Tibial artery (tissue), 4 donors: Measurements from ENCODE around the gene TEX261.

ENCODE experiments used
- DNase-seq, 2 donors: peaks; one replicate each; pipeline ENCODE4 v3.0.0-alpha.2; 2019
- H3K27ac ChIP-seq, 2 donors: fragments of 200-600 bp; sonication (generic) in 1 of 2; 1 replicate in 1 of 2; 2 replicates in 1 of 2; pipeline ENCODE4 v1.5.1; 2018 to 2019; ENCODE audit warnings: mild to moderate bottlenecking in 1 of 2
- H3K27me3 ChIP-seq, 2 donors: fragments of 200-600 bp; sonication (generic) in 1 of 2; one replicate each; pipeline versions ENCODE4 v1.5.1 to v1.6.0; 2016 to 2019
- H3K36me3 ChIP-seq, 3 donors: fragments of 200-600 bp; sonication (generic) in 2 of 3; one replicate each; pipeline ENCODE4 v1.5.1; 2016 to 2019; ENCODE audit warnings: mild to moderate bottlenecking in 2 of 3
- H3K4me1 ChIP-seq, 4 donors: fragments of 200-600 bp; sonication (generic) in 2 of 4; 1 replicate in 3 of 4; 2 replicates in 1 of 4; pipeline ENCODE4 v1.5.1; 2016 to 2019
- H3K4me3 ChIP-seq, 2 donors: fragments of 200-600 bp; sonication (generic) in 1 of 2; 1 replicate in 1 of 2; 2 replicates in 1 of 2; pipeline ENCODE4 v1.5.1; 2018 to 2019; ENCODE audit warnings: mild to moderate bottlenecking in 2 of 2
- H3K9me3 ChIP-seq, 3 donors: fragments of 200-600 bp; sonication (generic) in 1 of 3; one replicate each; pipeline ENCODE4 v1.5.1; 2016 to 2019
- intact Hi-C: fragments of 100-400 bp; cut with DNase I; formaldehyde crosslinking; loops from one replicate; pipeline ENCODE4 v1.15.0; 2023; ENCODE audit warnings: low total_unique reads
- TF ChIP-seq, protein P1 (sequence below), 2 experiments: fragments of 200-600 bp in 1 of 2; fragments of 450-650 bp in 1 of 2; IDR thresholded peaks; one replicate each; pipeline ENCODE4 v1.5.1; 2017 to 2019; ENCODE audit warnings: antibody characterized with exemption in 2 of 2, mild to moderate bottlenecking in 1 of 2, moderate library complexity in 1 of 2

The TEX261 gene

DNA sequence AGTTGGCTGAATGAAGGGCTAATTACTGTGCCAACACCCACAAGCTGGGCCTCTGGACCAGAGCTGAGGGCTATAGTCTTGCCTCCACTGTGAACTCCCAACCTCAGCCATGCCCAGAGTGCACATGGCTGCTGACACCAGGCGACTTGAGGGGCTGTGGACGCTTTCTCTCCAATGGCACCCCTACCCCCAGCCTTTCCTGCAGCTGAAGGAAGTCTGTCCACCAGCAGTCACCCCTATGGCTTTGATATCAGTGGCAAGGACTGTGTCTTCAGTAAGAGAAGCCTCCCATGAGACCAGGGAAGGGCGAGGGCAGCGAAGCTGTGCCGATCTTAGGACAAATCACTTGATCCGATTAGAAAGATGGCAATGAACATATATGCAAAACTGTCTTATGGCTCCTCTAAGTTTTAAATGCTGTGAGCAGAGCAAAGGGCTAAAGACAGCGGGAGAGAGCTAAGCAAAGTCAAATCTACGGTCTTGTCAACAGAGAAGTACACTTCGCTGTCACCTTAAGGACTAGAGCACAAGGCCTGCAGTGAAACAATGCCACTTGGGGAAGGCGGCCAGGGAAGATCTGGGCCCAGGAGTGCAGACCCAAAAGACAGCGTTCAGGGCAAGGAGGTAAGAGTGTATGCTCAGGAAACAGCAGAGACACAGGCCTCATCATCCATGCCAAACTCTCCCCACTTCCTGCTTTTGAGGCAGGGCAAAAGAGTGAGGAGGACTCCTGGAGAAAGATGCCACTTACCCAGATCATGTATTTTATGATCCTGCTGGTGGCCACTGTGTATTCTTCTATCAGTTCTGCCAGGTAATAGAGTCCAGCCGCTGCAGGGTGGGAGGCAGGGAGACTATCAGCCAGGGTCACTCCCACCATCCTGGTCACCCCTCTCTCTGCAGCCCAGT, 1.5 kb downstream of the TEX261 start:
- TF ChIP-seq, protein P1, sequence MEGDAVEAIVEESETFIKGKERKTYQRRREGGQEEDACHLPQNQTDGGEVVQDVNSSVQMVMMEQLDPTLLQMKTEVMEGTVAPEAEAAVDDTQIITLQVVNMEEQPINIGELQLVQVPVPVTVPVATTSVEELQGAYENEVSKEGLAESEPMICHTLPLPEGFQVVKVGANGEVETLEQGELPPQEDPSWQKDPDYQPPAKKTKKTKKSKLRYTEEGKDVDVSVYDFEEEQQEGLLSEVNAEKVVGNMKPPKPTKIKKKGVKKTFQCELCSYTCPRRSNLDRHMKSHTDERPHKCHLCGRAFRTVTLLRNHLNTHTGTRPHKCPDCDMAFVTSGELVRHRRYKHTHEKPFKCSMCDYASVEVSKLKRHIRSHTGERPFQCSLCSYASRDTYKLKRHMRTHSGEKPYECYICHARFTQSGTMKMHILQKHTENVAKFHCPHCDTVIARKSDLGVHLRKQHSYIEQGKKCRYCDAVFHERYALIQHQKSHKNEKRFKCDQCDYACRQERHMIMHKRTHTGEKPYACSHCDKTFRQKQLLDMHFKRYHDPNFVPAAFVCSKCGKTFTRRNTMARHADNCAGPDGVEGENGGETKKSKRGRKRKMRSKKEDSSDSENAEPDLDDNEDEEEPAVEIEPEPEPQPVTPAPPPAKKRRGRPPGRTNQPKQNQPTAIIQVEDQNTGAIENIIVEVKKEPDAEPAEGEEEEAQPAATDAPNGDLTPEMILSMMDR (IDR thresholded peaks at IDR 0.05), result no peak
- Histone ChIP-seq H3K9me3 (no peaks in the 10 kb centered on the region), H3K27ac (peak overlapping the region in 1 of 2 donors; percentile 92), H3K36me3 (peaks cover 15 to 41% (median 36%) of the 10 kb centered on the region in 3 donors), H3K4me3 (peak overlapping the region; percentile 96 to 98), H3K4me1 (peaks cover 0 to 47% (median 29%) of the 10 kb centered on the region in 4 donors), H3K27me3 (no peaks in the 10 kb centered on the region)
- intact Hi-C loops, result no loop called here
- peak in 1 of 2 donors; percentile 37 for DNase-seq

DNA sequence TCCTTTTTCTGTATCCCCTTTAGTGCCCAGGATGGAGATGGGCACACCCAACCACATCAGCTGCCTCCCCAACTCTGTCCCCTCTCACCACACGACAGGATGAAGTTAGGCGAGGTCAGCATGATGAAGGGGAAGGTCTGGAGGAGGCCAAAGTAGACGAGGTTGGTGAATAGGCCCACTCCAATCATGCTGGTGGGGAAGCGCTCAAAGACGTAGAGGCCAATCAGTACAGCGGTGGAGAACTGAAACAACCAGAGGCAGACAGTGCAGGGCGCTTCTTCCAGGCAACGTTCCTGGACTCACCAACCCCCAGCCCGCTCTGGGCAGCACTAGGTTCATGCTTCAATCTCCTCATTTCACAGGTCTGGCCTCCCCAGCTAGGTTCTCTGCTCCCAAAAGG, 2.9 kb downstream of the TEX261 start:
- Histone ChIP-seq H3K36me3 (peaks cover 16 to 55% (median 42%) of the 10 kb centered on the region in 3 donors), H3K4me3 (no peak overlapping the region), H3K27me3 (no peaks in the 10 kb centered on the region), H3K9me3 (no peaks in the 10 kb centered on the region), H3K4me1 (peaks cover 0 to 58% (median 39%) of the 10 kb centered on the region in 4 donors), H3K27ac (no peak overlapping the region)
- TF ChIP-seq, protein P1 (IDR thresholded peaks at IDR 0.05), result no peak
- intact Hi-C loops, result no loop called here
- no peak for DNase-seq

DNA sequence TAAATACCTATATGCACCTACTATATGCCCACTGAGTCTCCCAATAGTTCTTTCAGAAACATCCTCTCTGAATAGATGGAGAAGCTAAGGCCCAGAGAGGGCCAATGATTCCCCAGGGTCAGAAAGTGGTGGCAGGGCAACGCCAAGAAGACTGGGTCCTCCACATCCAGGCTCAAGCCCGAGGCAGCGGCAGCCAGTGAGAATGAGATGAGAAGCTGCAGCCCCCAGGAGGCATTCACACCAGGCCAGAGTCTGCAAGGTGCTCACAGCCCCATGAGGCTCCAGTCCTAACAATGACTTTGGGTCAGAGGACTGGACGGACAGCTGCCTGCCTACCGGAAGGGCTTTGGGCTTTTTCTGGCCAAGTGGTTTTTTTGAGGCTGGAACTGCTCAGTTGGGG, 3.5 kb downstream of the TEX261 start:
- Histone ChIP-seq H3K27ac (no peak overlapping the region), H3K4me3 (no peak overlapping the region), H3K36me3 (peaks cover 16 to 61% (median 42%) of the 10 kb centered on the region in 3 donors), H3K4me1 (peaks cover 0 to 58% (median 39%) of the 10 kb centered on the region in 4 donors), H3K27me3 (no peaks in the 10 kb centered on the region), H3K9me3 (no peaks in the 10 kb centered on the region)
- intact Hi-C loops, result no loop called here
- no peak for DNase-seq
- TF ChIP-seq, protein P1 (IDR thresholded peaks at IDR 0.05), result no peak

DNA sequence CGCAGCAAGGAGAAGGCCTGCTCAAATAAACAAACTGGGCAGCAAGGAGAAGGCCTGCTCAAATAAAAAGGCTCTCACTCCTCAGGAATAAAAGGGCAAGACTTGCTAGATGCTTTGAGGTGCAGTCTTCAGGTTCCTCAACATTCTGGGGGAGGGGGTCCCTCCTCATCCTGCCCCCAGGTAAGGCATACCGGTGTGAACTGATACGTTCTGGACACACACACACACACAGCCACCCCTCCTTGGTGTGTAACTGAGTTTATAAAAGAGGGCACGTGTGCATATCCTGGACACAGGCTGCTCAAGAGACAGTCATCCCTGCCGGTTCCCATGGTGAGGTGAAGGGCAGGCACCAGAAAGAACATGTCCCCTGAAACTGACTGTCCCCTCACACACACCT, 4.5 kb downstream of the TEX261 start:
- H3K27me3 ChIP-seq, result no peaks in the 10 kb centered on the region
- intact Hi-C loops, result no loop called here
- no peaks in the 10 kb centered on the region for H3K9me3 ChIP-seq
- H3K4me3 ChIP-seq, result no peak overlapping the region
- H3K27ac ChIP-seq, result no peak overlapping the region
- DNase-seq, result no peak
- TF ChIP-seq, protein P1 (IDR thresholded peaks at IDR 0.05), result no peak
- H3K36me3 ChIP-seq, result peaks cover 16 to 69% (median 42%) of the 10 kb centered on the region in 3 donors
- peaks cover 0 to 50% (median 34%) of the 10 kb centered on the region in 4 donors for H3K4me1 ChIP-seq

DNA sequence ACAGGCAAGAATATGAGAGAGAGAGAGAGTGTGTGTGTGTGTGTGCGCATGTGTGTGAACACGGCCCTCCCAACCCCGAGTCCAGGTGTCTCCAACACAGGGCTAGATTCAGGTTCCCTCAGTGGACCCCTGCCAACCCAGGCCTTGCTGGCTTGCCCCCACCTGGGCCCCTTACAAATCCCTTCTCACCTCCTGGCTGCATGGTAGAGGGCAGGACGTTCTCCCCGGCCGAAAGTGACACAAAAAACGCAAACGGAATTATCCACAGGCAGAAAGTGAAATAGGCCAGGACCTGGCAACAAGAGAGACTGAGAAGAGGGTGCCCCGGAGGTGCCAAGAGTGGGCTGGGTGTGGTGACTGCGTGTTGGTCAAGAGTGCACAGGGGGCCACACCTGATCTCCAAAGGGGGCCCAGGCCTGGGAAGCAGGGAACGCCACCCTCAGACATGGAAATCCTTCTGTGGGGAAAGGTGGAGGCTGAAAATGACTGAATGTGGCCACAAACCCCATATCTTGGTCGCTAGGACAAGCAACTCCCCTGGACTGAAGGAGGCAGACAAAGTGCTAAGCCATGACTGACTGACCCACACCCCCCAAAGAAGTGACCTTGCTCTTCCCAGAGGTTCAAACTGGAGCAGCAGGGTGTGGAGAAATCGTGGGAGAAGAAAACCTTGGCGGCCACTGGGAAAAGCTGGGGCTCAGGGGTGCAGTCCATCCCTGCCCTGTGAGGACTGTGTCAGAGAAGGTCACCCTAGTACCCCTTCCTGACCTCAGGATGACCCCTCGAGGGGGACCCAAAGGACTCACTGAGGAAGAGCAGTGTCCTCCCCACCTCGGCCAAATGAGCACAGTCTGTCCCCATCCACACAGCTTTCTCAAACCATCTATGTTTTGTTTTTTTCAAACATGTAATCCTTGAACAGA, 5.7 kb downstream of the TEX261 start:
- H3K4me3 ChIP-seq, result no peak overlapping the region
- H3K9me3 ChIP-seq, result no peaks in the 10 kb centered on the region
- peaks cover 16 to 74% (median 42%) of the 10 kb centered on the region in 3 donors for H3K36me3 ChIP-seq
- DNase-seq, result peak in 1 of 2 donors; percentile 49
- TF ChIP-seq, protein P1 (IDR thresholded peaks at IDR 0.05), result no peak
- H3K27me3 ChIP-seq, result no peaks in the 10 kb centered on the region
- H3K27ac ChIP-seq, result no peak overlapping the region
- intact Hi-C loops, result no loop called here
- peaks cover 0 to 54% (median 30%) of the 10 kb centered on the region in 4 donors for H3K4me1 ChIP-seq
